GM18508 (cell line): ENCODE data around the gene GPR45.

Experiments
- ATAC-seq: cut with Tn5 transposase; IDR thresholded peaks from one replicate; pipeline ENCODE4 v1.9.1; 2021; ENCODE audit warnings: moderate number of reproducible peaks; ENCODE audit not compliant: insufficient read depth, unreplicated experiment

The GPR45 gene, protein sequence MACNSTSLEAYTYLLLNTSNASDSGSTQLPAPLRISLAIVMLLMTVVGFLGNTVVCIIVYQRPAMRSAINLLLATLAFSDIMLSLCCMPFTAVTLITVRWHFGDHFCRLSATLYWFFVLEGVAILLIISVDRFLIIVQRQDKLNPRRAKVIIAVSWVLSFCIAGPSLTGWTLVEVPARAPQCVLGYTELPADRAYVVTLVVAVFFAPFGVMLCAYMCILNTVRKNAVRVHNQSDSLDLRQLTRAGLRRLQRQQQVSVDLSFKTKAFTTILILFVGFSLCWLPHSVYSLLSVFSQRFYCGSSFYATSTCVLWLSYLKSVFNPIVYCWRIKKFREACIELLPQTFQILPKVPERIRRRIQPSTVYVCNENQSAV

DNA sequence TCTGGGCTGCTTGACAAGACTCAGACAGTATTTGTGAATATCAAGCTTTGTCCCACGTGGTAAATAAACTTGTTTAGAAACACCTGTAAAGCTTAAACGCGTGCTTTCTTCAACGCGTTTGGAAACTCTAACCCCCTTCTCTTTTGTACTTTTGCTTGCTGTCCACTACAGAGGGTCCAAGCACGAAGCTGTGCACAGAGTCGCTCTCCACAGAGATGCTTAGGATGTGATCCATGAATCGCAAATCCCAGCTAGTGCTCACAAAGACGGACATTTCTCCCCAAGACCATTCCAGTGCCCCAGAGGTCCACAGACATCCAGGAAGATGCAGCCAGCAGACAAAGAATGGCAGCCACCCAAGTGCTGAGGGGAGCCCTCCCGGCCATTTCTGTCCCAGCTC lies at the start of gene GPR45:
Gene GPR45, plus strand, starts transcription at position 301 of the 400 bp plus-strand sequence. CDS start 116 bp downstream, outside the sequence.
- ATAC-seq = no peak

DNA sequence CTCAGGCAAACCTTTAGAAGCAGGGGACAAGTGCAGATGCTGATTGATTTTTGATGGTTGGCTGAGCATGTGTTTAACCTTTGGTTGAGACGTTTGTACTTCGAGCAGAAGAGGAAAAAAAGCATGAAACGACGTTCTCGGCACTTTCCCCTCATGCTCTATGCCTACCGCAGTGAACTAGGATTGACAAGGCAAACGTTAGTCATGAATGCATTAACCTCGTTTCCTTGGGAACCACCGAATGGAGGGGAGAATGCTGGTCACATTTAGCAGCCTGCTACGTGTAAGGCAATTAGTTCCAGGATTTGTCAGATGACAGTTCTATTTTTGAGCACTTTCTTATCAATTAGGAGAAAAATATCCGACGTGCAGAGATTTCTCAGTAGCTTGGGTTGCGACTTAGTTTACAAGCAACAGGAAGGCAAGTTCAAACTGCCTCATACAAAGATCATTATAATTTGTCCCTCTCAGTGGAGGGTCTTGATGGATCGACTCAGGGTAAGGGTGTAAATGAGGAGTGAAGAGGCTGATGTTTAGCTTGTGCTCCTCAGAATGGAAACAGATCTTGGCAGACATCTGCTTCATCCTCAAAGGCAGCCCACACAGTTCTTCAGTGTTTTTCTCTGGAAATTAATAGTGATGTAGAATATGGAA lies 47.4 kb upstream of the GPR45 start:
- ATAC-seq = no peak

DNA sequence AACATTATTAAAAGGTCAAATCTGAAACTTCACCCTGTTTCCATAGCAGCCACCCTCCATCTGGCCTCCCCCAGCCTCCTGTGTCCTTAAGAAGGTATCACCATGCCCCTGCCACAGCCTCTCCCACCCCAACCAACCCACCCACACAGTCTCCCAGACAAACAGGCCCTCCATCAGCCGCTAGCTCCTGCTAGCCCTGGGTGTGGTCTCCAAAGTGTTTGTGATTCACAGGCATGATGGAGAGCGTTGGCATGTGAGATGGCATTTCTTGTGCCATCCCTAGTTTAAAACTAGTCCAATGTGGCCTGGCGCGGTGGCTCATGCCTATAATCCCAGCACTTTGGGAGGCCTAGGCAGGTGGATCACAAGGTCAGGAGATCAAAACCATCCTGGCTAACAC lies 44.9 kb upstream of the GPR45 start:
- ATAC-seq = no peak

DNA sequence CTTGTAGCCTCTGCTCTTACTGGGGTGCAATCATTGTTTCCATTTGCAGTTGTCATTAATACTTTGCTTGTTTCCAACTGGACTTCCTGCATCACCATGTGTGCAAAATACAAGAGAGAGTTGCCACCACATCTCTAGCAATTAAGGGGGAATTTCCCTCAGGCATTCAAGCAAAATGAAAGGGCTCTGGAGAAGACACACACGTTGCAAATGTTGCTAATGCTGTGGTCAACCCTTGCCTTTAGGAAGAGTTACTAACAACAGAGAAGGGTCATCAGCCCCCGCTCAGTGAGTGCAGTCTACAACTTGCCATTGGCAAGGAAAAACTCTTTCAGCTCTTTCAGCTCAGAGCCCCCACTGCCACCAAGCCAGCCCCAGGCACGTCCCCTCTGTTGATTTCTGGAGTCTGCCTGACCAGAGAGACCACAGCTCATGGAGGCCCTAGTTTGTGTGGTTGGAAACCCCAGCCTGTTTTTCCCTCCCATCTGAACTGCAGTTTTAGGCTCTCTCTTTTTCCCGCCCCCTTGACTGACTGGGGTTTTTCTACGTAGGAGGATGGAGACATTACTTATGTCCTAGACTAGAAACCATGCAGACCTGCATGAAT lies 25.9 kb upstream of the GPR45 start:
- ATAC-seq = no peak

DNA sequence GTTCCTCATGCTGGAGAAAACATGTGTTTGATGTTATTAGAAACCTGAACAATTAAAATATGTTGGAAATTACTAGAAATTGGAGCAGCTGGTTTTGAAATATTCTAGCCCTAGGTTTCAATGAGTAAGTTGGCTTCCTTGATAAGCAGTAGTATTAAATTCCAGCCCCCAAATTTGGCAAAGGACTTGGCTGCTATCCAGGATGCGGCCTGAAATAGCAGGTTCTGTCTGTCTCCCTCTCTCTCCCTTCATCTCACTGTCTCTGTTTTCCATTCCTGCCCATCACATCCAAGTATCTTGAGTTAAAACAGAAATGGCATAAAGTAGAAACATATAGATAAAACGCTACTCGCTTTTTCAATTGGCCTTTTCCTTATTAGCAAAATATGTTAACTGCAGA lies 20.9 kb upstream of the GPR45 start:
- ATAC-seq = no peak

DNA sequence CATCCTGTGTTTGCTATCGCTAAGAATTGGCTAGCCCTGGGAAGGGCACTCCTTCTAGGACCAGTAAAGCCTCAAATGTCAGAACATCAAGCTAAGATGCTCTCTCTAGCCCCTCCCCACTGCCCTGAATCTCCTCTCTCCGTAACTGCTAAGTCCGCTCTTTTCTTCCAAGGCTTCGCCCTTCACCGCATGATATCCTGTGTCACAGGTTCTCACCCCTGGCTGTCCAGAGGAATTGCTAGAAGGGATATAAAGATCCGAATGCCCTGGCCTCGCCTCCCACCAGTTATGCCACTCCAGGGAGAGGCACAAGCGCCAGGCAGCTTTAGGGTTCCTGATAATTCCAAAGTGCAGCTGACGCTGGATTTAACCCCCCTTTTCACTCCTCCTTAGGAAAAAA lies 17.1 kb upstream of the GPR45 start:
- ATAC-seq = no peak

DNA sequence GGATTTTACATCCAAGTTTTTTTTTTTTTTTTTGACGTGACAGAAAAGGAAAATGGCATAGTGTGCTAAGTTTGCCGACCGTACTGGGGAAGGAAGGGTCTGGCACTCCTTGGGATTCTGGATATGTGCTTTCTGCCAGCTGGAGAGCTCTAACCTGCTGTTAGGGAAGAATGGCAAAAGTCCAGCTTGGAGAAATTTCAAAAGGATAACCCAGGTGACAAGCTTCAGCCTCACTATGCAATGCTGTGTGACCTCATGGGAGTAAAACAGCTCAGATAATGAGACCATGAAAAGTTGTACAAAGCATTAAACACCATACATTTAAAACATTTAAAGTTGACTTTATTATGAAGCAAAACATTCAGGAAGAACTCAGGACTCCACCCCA lies 10.3 kb upstream of the GPR45 start:
- no peak for ATAC-seq

DNA sequence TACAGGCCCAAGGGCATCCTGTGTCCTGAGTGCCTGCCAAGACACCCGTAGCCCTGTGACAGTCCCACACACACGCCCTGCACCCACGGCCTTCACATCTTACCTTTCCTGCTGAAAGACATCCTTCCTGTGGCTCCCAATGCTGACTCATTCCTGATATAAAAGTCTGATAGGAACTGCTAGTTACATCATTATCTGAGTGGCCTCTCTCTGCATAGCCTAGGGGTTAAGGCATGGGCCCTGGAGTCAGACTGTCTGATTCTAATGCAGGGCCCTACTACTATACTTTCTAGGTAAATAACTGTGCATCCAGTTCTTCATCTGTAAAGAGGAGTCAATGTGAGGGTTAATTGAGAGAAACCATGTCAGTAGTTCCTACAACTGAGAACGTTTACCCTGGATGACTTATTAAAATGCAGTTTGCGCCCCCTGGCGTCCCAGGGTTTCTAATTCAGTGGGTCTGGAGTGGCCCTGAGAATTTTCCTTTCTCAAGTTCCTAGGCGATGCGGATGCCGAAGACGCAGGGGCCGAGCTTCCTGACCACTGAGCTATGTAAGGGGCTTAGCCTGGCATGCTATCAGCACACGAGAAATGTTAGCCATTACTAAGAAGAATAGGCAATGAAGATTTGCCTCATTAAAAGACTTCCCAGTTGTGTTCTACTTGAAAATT lies 6.0 kb upstream of the GPR45 start:
- no peak for ATAC-seq

DNA sequence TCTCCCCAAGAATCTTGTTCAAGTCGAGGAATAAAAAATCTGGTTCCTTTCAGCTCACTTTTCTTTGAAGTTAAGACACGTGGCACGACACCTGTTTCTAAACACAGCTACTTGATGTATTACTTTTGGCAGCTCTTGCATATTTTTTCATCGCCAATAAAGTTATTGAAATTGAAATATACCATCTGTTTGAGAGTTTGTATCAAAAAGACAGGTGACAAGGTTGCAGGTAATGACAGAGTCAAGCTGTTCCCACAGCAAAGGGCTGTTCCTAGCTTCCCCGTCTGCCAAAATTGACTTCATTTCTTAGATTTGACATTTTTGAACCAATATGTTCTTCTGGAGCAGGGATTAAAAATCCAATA lies 5.5 kb upstream of the GPR45 start:
- no peak for ATAC-seq

DNA sequence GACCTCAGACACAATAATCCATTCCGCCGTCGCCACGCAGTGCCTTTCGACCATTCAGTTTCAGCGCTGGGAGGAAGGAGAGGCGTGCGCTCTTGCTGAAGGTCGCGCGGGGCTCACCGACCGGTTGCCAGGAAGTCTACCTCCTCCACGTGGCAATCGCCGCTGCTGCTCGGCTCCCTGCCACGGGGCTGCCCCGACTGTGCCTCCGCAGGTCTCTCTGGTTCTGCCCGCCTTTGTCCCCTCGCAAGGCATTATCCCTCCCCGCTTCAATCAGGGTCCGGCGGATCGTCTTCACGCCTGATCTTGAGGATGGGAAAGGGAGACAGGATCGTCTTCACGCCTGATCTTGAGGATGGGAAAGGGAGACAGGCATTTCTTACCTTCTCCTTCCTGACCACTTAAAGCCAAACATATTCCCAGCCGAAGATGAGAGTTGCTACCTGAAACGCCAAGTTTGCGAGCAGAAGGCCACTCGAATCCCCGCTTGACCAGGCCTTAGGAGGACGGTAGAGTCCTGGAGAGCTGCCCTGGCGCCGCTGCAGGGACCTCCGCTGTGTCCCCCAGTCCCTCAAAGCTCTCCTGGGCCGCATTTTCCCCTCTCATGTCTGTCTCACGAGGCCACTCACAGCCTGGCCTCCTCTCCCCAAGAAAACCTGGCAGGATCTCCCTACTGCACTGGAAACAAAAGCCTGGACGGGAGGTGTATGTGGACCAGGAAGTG lies 4.3 kb upstream of the GPR45 start:
- no peak for ATAC-seq

DNA sequence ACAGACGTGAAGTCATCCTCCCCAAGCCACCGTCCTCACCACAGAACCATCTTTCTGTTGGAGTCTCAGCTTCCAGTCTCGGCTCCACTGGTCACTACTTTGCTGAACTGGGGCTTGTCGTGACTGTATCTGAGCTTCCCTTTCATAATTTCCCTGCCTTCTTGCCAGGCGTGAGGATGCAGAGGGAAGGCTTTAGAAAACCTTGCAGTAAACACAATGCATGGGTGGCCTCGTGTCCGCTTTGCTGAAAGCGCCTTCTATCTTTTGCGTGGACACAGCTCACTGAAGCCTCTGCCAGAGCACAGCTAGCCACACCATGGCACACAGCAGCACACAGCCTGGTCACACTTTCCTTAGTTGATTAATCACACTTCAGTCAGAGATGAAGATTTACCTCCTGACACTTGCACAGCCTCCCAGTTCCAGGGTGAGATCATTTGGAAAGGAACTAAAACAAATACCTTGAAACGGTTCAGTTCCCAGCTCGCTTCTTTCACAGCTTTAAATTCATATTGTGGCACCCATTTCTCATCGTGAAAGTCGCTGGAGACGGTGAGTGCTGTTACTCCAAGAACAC lies 2.8 kb upstream of the GPR45 start:
- no peak for ATAC-seq

DNA sequence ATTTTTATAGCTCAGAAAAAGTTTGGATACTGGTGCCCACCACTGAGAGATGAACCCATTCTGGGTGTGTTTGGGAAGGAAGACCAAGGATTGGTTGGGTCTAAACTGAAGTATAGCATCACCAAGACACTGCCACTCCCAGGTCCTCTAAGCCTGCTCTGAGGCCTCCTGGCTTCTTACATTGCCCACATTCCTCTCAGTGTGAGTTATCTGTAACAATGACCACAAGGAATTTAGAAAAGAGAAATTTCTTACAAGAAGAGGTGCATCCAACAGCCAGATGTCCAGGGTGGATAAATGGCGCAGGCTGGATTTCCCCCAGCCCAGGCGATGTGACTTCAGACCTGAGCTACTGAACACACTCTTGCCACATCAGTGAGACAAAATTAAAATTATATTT lies 1.6 kb upstream of the GPR45 start:
- no peak for ATAC-seq

DNA sequence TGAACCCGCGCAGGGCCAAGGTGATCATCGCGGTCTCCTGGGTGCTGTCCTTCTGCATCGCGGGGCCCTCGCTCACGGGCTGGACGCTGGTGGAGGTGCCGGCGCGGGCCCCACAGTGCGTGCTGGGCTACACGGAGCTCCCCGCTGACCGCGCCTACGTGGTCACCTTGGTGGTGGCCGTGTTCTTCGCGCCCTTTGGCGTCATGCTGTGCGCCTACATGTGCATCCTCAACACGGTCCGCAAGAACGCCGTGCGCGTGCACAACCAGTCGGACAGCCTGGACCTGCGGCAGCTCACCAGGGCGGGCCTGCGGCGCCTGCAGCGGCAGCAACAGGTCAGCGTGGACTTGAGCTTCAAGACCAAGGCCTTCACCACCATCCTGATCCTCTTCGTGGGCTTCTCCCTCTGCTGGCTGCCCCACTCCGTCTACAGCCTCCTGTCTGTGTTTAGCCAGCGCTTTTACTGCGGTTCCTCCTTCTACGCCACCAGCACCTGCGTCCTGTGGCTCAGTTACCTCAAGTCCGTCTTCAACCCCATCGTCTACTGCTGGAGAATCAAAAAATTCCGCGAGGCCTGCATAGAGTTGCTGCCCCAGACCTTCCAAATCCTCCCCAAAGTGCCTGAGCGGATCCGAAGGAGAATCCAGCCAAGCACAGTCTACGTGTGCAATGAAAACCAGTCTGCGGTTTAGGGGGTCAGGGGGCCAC lies 897 bp downstream of the GPR45 start:
- ATAC-seq = no peak

DNA sequence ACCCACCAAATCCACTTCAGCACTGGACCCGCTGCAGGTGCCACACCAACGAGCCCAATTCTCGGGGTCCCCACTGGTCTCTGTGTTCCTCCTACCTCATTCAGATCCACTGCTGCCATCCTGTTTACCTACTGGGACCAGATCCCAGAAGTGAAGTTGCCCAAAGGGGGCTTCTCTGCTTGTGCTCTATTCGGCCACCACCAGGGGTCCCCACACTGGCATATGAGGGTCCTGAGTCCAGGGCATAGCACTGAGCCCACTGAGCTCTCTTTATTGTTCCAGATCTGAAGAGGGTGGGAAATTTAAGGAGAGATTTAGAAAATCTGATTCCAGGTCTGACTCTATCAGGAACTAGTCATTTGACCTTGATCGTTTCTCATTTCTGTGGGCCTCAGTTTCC lies 2.4 kb downstream of the GPR45 start:
- no peak for ATAC-seq

DNA sequence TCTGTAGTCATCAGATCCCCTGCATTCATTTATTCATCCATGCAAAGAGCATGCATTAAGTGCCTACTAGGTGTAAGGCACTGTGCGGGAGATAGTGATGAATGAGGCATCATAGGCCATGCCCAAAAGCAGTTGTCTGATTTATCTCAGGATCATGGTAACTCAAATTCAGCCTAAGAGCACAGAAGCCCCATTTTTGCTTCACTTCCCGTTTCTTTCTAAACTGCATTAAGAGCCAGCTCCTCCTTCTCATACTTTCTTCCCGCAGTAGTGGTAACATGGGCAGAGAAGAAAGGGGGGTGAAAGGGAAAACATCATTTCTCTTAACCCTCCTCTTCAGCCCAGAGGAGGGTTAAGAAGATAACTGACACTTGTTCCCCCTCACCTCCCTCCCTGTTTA lies 2.9 kb downstream of the GPR45 start:
- no peak for ATAC-seq

DNA sequence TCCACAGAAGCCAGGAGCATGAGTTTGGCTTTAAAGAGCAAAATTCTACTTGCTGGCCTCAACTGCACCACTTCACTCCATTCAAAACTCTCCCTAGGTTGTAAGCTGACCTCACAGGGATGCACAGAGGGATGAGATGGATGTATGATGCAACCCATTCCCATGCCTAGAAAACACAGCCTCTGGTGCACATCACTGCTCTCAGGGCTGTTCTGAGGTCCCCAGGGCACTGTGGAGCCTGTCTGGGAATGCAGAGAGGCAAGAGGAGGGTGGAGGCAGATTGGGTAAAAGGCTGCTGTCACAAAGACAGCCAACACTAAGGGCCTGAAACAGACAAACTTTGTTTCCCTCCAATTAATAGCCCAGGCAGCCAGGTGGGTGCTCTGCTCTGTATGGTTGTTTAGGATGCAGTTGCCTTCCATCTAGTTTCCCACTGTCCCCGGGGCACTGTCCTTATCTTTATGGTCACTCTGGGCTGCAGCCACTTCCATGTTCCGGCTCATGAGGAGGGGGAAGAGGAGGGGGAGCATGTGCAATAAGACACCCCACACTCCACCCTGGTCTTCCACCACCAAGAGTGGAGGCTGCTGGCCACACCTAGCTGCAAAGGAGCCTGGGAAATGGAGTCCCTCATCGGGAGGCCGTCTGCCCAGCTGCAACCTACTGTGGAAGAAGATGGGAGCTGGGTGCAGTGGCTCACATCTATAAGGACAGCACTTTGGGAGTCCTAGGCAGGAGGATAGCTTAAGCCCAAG lies 7.0 kb downstream of the GPR45 start:
- no peak for ATAC-seq

DNA sequence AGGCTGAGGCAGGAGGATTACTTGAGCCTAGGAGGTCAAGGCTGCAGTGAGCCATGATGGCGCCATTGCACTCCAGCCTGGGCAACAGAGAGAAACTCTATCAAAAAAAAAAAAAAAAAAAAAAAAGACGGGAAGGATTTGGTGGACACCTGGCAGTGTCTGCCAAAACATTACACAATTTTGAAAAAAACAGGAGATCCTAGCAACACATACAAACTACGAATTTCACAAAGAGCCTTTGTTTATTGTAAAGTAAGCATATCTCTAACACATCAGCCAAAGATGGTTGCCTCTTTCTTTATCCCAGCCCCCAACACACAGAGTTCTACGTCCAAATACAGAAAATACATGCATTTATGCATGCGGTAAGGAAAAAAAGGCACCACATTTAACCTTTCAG lies 7.6 kb downstream of the GPR45 start:
- ATAC-seq = no peak

DNA sequence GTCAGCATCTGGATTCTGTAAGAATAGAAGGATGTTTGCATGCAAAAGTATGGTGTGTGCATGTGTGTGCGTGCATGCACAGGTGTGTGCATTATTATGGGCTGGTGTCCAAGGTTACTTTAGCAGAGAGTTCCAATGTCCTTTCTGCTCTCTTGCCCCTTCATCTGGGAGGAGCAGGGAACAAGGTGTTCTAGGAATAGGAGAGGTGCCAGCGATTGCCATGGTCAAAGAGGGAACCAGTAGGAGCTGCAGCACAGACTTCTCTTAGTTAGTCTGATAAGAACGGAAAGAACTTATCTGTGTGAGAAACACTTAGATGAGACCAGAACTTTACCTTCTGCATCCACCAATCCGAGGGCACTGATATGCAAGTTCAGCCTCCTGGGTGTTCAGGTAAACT lies 8.3 kb downstream of the GPR45 start:
- no peak for ATAC-seq
